ENCODE data around the gene ZNF770. TPM values are rescaled to one million over a fixed set of nuclear protein-coding genes. Genes with fewer than 3 reads are reported as not detected.

The ZNF770 gene
- 50.7 TPM for polyA plus RNA-seq (2013, experiment 1 of 2)
- polyA plus RNA-seq (2013, experiment 2 of 2), result 48.3 TPM

GRCh38 chr15:34988027-34988902 is at the start of gene ZNF770:
ZNF770 (minus strand) TSS chr15:34988287; CDS start chr15:34983434, 4,853 bp downstream.
- Histone ChIP-seq H3K27ac (ENCODE audit: low read depth, low read length) (peak within 1 kb of the TSS; percentile 91), H3K4me1 (ENCODE audit: insufficient read depth, low read length) (peaks cover 21% of the 10 kb centered on the region), H3K9me3 (ENCODE audit: insufficient read depth, low read depth, low read length) (no peaks in the 10 kb centered on the region), H3K27me3 (ENCODE audit: insufficient read depth, low read length) (no peaks in the 10 kb centered on the region), H3K9ac (ENCODE audit: low read depth, low read length) (peak within 1 kb of the TSS; percentile 96), H3K36me3 (ENCODE audit: insufficient read depth, low read length) (peaks cover 30% of the 10 kb centered on the region), H3K4me3 (ENCODE audit: low read length) (peak within 1 kb of the TSS; percentile 95)
- 1% methylated on average over 60 of the region's 60 CpGs for WGBS

- no peak overlapping the region for H3K9ac ChIP-seq (ENCODE audit: low read depth, low read length)
- H3K9me3 ChIP-seq (ENCODE audit: insufficient read depth, low read depth, low read length), result no peaks in the 10 kb centered on the region
- H3K36me3 ChIP-seq (ENCODE audit: insufficient read depth, low read length), result no peaks in the 10 kb centered on the region
- no peak overlapping the region for H3K27ac ChIP-seq (ENCODE audit: low read depth, low read length)
- 0 out of 2 replicates have a peak, but pooled peaks cover 9% of the 10 kb centered on the region for H3K4me1 ChIP-seq (ENCODE audit: insufficient read depth, low read length)
- WGBS, result 96% methylated on average over 5 of the region's 6 CpGs
- H3K27me3 ChIP-seq (ENCODE audit: insufficient read depth, low read length), result no peaks in the 10 kb centered on the region
- H3K4me3 ChIP-seq (ENCODE audit: low read length), result no peak overlapping the region
Measured at GRCh38 chr15:35028235-35028984, 40.3 kb upstream of the ZNF770 start.

- no peaks in the 10 kb centered on the region for H3K9me3 ChIP-seq (ENCODE audit: insufficient read depth, low read depth, low read length)
- no peaks in the 10 kb centered on the region for H3K36me3 ChIP-seq (ENCODE audit: insufficient read depth, low read length)
- no peaks in the 10 kb centered on the region for H3K27me3 ChIP-seq (ENCODE audit: insufficient read depth, low read length)
- H3K27ac ChIP-seq (ENCODE audit: low read depth, low read length), result no peak overlapping the region
- H3K4me1 ChIP-seq (ENCODE audit: insufficient read depth, low read length), result peaks cover 19% of the 10 kb centered on the region
- no peak overlapping the region for H3K4me3 ChIP-seq (ENCODE audit: low read length)
- WGBS, result 73% methylated on average over 1 of the region's 3 CpGs
- no peak overlapping the region for H3K9ac ChIP-seq (ENCODE audit: low read depth, low read length)
Measured at GRCh38 chr15:35023804-35024203, 35.7 kb upstream of the ZNF770 start.

GRCh38 chr15:35020974-35021373 is 32.9 kb upstream of the ZNF770 start:
- Histone ChIP-seq H3K27ac (ENCODE audit: low read depth, low read length) (peak overlapping the region; percentile 59; the same call in 1 of the 2 replicates), H3K27me3 (ENCODE audit: insufficient read depth, low read length) (no peaks in the 10 kb centered on the region), H3K9ac (ENCODE audit: low read depth, low read length) (no peak overlapping the region), H3K9me3 (ENCODE audit: insufficient read depth, low read depth, low read length) (no peaks in the 10 kb centered on the region), H3K4me3 (ENCODE audit: low read length) (no peak overlapping the region), H3K36me3 (ENCODE audit: insufficient read depth, low read length) (no peaks in the 10 kb centered on the region), H3K4me1 (ENCODE audit: insufficient read depth, low read length) (peaks cover 21% of the 10 kb centered on the region)
- 96% methylated on average over 6 of the region's 6 CpGs for WGBS

- WGBS, result 64% methylated on average over 6 of the region's 6 CpGs
- Histone ChIP-seq H3K9ac (ENCODE audit: low read depth, low read length) (peak overlapping the region; percentile 26; the same call in 1 of the 2 replicates), H3K27ac (ENCODE audit: low read depth, low read length) (peak overlapping the region; percentile 83; the same call in 1 of the 2 replicates), H3K27me3 (ENCODE audit: insufficient read depth, low read length) (no peaks in the 10 kb centered on the region), H3K36me3 (ENCODE audit: insufficient read depth, low read length) (no peaks in the 10 kb centered on the region), H3K4me3 (ENCODE audit: low read length) (peak overlapping the region; percentile 19; the same call in 1 of the 2 replicates), H3K4me1 (ENCODE audit: insufficient read depth, low read length) (peaks cover 21% of the 10 kb centered on the region), H3K9me3 (ENCODE audit: insufficient read depth, low read depth, low read length) (no peaks in the 10 kb centered on the region)
Measured at GRCh38 chr15:35019404-35020327, 31.6 kb upstream of the ZNF770 start.

- no peaks in the 10 kb centered on the region for H3K36me3 ChIP-seq (ENCODE audit: insufficient read depth, low read length)
- no peak overlapping the region for H3K4me3 ChIP-seq (ENCODE audit: low read length)
- peaks cover 3% of the 10 kb centered on the region for H3K4me1 ChIP-seq (ENCODE audit: insufficient read depth, low read length)
- H3K27me3 ChIP-seq (ENCODE audit: insufficient read depth, low read length), result no peaks in the 10 kb centered on the region
- H3K27ac ChIP-seq (ENCODE audit: low read depth, low read length), result no peak overlapping the region
- H3K9ac ChIP-seq (ENCODE audit: low read depth, low read length), result no peak overlapping the region
- H3K9me3 ChIP-seq (ENCODE audit: insufficient read depth, low read depth, low read length), result no peaks in the 10 kb centered on the region
Measured at GRCh38 chr15:35014241-35014640, 26.2 kb upstream of the ZNF770 start.

- H3K36me3 ChIP-seq (ENCODE audit: insufficient read depth, low read length), result no peaks in the 10 kb centered on the region
- WGBS, result 84% methylated on average over 3 of the region's 4 CpGs
Measured at GRCh38 chr15:35013370-35013769, 25.3 kb upstream of the ZNF770 start.

GRCh38 chr15:35007397-35007796 is 19.3 kb upstream of the ZNF770 start:
- no peaks in the 10 kb centered on the region for H3K36me3 ChIP-seq (ENCODE audit: insufficient read depth, low read length)
- no peak overlapping the region for H3K27ac ChIP-seq (ENCODE audit: low read depth, low read length)
- no peak overlapping the region for H3K9ac ChIP-seq (ENCODE audit: low read depth, low read length)
- no peaks in the 10 kb centered on the region for H3K4me1 ChIP-seq (ENCODE audit: insufficient read depth, low read length)
- 94% methylated on average over 2 of the region's 2 CpGs for WGBS
- H3K4me3 ChIP-seq (ENCODE audit: low read length), result no peak overlapping the region
- H3K9me3 ChIP-seq (ENCODE audit: insufficient read depth, low read depth, low read length), result no peaks in the 10 kb centered on the region
- H3K27me3 ChIP-seq (ENCODE audit: insufficient read depth, low read length), result no peaks in the 10 kb centered on the region

More at GRCh38 chr15:35013370-35013769, 25.3 kb upstream of the ZNF770 start:
- no peak overlapping the region for H3K27ac ChIP-seq (ENCODE audit: low read depth, low read length)
- H3K9me3 ChIP-seq (ENCODE audit: insufficient read depth, low read depth, low read length), result no peaks in the 10 kb centered on the region
- no peaks in the 10 kb centered on the region; the same call in 1 of the 2 replicates for H3K4me1 ChIP-seq (ENCODE audit: insufficient read depth, low read length)
- no peaks in the 10 kb centered on the region for H3K27me3 ChIP-seq (ENCODE audit: insufficient read depth, low read length)
- no peak overlapping the region for H3K9ac ChIP-seq (ENCODE audit: low read depth, low read length)
- H3K4me3 ChIP-seq (ENCODE audit: low read length), result no peak overlapping the region

- WGBS, result 97% methylated on average over 6 of the region's 6 CpGs
- H3K27ac ChIP-seq (ENCODE audit: low read depth, low read length), result no peak overlapping the region
Measured at GRCh38 chr15:35005933-35006332, 17.8 kb upstream of the ZNF770 start.

GRCh38 chr15:35003928-35004327 is 15.8 kb upstream of the ZNF770 start:
- WGBS, result 92% methylated on average over 3 of the region's 3 CpGs

More at GRCh38 chr15:35005933-35006332, 17.8 kb upstream of the ZNF770 start:
- H3K9ac ChIP-seq (ENCODE audit: low read depth, low read length), result no peak overlapping the region
- H3K4me3 ChIP-seq (ENCODE audit: low read length), result no peak overlapping the region
- H3K9me3 ChIP-seq (ENCODE audit: insufficient read depth, low read depth, low read length), result no peaks in the 10 kb centered on the region
- H3K27me3 ChIP-seq (ENCODE audit: insufficient read depth, low read length), result no peaks in the 10 kb centered on the region
- H3K4me1 ChIP-seq (ENCODE audit: insufficient read depth, low read length), result no peaks in the 10 kb centered on the region
- no peaks in the 10 kb centered on the region for H3K36me3 ChIP-seq (ENCODE audit: insufficient read depth, low read length)

More at GRCh38 chr15:35003928-35004327, 15.8 kb upstream of the ZNF770 start:
- H3K4me3 ChIP-seq (ENCODE audit: low read length), result no peak overlapping the region
- H3K9me3 ChIP-seq (ENCODE audit: insufficient read depth, low read depth, low read length), result no peaks in the 10 kb centered on the region
- no peak overlapping the region for H3K27ac ChIP-seq (ENCODE audit: low read depth, low read length)
- no peaks in the 10 kb centered on the region for H3K4me1 ChIP-seq (ENCODE audit: insufficient read depth, low read length)
- no peaks in the 10 kb centered on the region for H3K36me3 ChIP-seq (ENCODE audit: insufficient read depth, low read length)
- no peak overlapping the region for H3K9ac ChIP-seq (ENCODE audit: low read depth, low read length)
- no peaks in the 10 kb centered on the region for H3K27me3 ChIP-seq (ENCODE audit: insufficient read depth, low read length)

All from HUES64 (cell line).